GM23338 (cell line): ENCODE measurements around the gene VPS13A. TPM values are rescaled to one million over a fixed set of nuclear protein-coding genes. Genes with fewer than 3 reads are reported as not detected.

Experiments
- ATAC-seq: fragments of 200-7000 bp; cut with Tn5 transposase; 3 replicates; pipeline ENCODE4 v1.9.1; 2020
- DNase-seq: peaks from one replicate; pipeline ENCODE4 v3.0.0-alpha.2; 2015; ENCODE audit warnings: low spot score
- H2AFZ ChIP-seq: fragments of 200-600 bp; sonication (generic); 2 replicates; pipeline ENCODE4 v1.8.0; 2016; ENCODE audit warnings: antibody characterized with exemption, mild to moderate bottlenecking, moderate library complexity
- H3F3A ChIP-seq: fragments of 200-600 bp; sonication (generic); replicated peaks from 2 replicates; pipeline ENCODE4 v1.8.0; 2017; ENCODE audit warnings: antibody characterized with exemption, mixed run types, low read depth
- H3K27ac ChIP-seq: fragments of 200-600 bp; sonication (generic); 2 replicates; pipeline ENCODE4 v1.6.1; 2016; ENCODE audit warnings: low read depth
- H3K27me3 ChIP-seq: fragments of 200-600 bp; sonication (generic); 2 replicates; pipeline ENCODE4 v1.8.0; 2016; ENCODE audit warnings: mild to moderate bottlenecking, mixed run types, moderate library complexity; ENCODE audit not compliant: insufficient read depth
- H3K36me3 ChIP-seq: fragments of 200-600 bp; sonication (generic); 2 replicates; pipeline ENCODE4 v1.8.0; 2016; ENCODE audit warnings: mild to moderate bottlenecking; ENCODE audit not compliant: insufficient read depth
- H3K4me1 ChIP-seq: fragments of 200-600 bp; sonication (generic); 2 replicates; pipeline ENCODE4 v1.8.0; 2016; ENCODE audit warnings: mild to moderate bottlenecking, moderate library complexity; ENCODE audit not compliant: insufficient read depth
- H3K4me2 ChIP-seq: fragments of 200-600 bp; sonication (generic); 2 replicates; pipeline ENCODE4 v1.7.1; 2017; ENCODE audit warnings: mixed run types
- H3K4me3 ChIP-seq: fragments of 200-600 bp; sonication (generic); 2 replicates; pipeline ENCODE4 v1.6.1; 2016; ENCODE audit warnings: mixed run types
- H3K79me2 ChIP-seq: fragments of 200-600 bp; sonication (generic); replicated peaks from 2 replicates; pipeline ENCODE4 v1.8.0; 2017; ENCODE audit warnings: mild to moderate bottlenecking; ENCODE audit not compliant: insufficient read depth
- H3K9me2 ChIP-seq: fragments of 200-600 bp; sonication (generic); 2 replicates; pipeline ENCODE4 v1.8.0; 2017; ENCODE audit not compliant: insufficient read depth
- H4K20me1 ChIP-seq: fragments of 200-600 bp; sonication (generic); replicated peaks from 2 replicates; pipeline ENCODE4 v1.8.0; 2017; ENCODE audit warnings: mild to moderate bottlenecking; ENCODE audit not compliant: insufficient read depth
- H3K27ac Mint-ChIP-seq: 2 replicates; pipeline ENCODE4 v1.8.0; 2020; ENCODE audit warnings: inconsistent platforms, mild to moderate bottlenecking, moderate library complexity, mixed read lengths
- H3K27me3 Mint-ChIP-seq: 3 replicates; pipeline ENCODE4 v1.8.0; 2022; ENCODE audit warnings: low read depth, mild to moderate bottlenecking, moderate library complexity, mixed read lengths, inconsistent platforms; ENCODE audit not compliant: insufficient read depth, poor library complexity
- H3K36me3 Mint-ChIP-seq: 3 replicates; pipeline ENCODE4 v1.8.0; 2021; ENCODE audit warnings: low read depth, mild to moderate bottlenecking, inconsistent platforms, moderate library complexity, mixed read lengths
- H3K4me1 Mint-ChIP-seq: 3 replicates; pipeline ENCODE4 v1.8.0; 2020; ENCODE audit warnings: mild to moderate bottlenecking, inconsistent platforms, mixed read lengths
- H3K4me3 Mint-ChIP-seq: 3 replicates; pipeline ENCODE4 v1.8.0; 2021; ENCODE audit warnings: moderate library complexity, mild to moderate bottlenecking, inconsistent platforms, mixed read lengths
- H3K9me3 Mint-ChIP-seq: 3 replicates; pipeline ENCODE4 v1.8.0; 2020; ENCODE audit warnings: moderate library complexity, mild to moderate bottlenecking, inconsistent platforms, mixed read lengths
- CREB1 ChIP-seq: fragments of 250-450 bp; sonication (Bioruptor Pico); IDR thresholded peaks from 2 replicates; pipeline ENCODE4 v1.5.0; 2020; ENCODE audit warnings: low read depth, mild to moderate bottlenecking, moderate library complexity
- EZH2 ChIP-seq: fragments of 200-600 bp; sonication (generic); IDR thresholded peaks from one replicate; pipeline ENCODE4 v1.8.0; 2017; ENCODE audit warnings: antibody characterized with exemption, mild to moderate bottlenecking, low read depth; ENCODE audit not compliant: unreplicated experiment
- EZH2phosphoT487 ChIP-seq: fragments of 200-600 bp; sonication (generic); IDR thresholded peaks from one replicate; pipeline ENCODE4 v1.8.1; 2018; ENCODE audit warnings: antibody characterized with exemption; ENCODE audit not compliant: unreplicated experiment
- JUNB ChIP-seq: IDR thresholded peaks from one replicate; pipeline ENCODE4 v1.6.1; 2016; ENCODE audit warnings: antibody characterized with exemption; ENCODE audit not compliant: unreplicated experiment
- NANOG ChIP-seq: IDR thresholded peaks from 2 replicates; pipeline ENCODE4 v1.6.1; 2016; ENCODE audit warnings: antibody characterized with exemption, borderline replicate concordance
- POLR2AphosphoS5 ChIP-seq: IDR thresholded peaks from 2 replicates; pipeline ENCODE4 v1.6.1; 2016; ENCODE audit warnings: antibody characterized with exemption, low read depth
- REST ChIP-seq: IDR thresholded peaks from one replicate; pipeline ENCODE4 v1.6.1; 2018; ENCODE audit warnings: antibody characterized with exemption; ENCODE audit not compliant: unreplicated experiment
- ZNF114 ChIP-seq: fragments of 250-450 bp; sonication (Bioruptor Pico); IDR thresholded peaks from 2 replicates; pipeline ENCODE4 v1.5.0; 2020; ENCODE audit warnings: mild to moderate bottlenecking, moderate library complexity
- ZNF462 ChIP-seq: fragments of 250-450 bp; sonication (Bioruptor Pico); IDR thresholded peaks from 2 replicates; pipeline ENCODE4 v1.5.0; 2020; ENCODE audit warnings: mild to moderate bottlenecking, moderate library complexity
- polyA plus RNA-seq: library from polyadenylated mRNA; unstranded; fragments of >200 nt; fragmentation: Nextera tagmentation; extraction: Ambion mirVana; gene quantifications from 2 replicates; pipeline ENCODE4 v1.2.1, GENCODE V29; 2016
- total RNA-seq: library from RNA; depleted of rRNA; stranded (reverse); fragments of >200 nt; shearing (Covaris generic); gene quantifications from 2 replicates; pipeline ENCODE4 v1.2.3, GENCODE V29; 2014
- TF ChIP-seq, protein P1 (sequence below): IDR thresholded peaks from 2 replicates; pipeline ENCODE4 v1.6.1; 2016; ENCODE audit warnings: antibody characterized with exemption
- TF ChIP-seq, protein P2 (sequence below), 2 experiments: fragments of 200-600 bp in 1 of 2; sonication (generic) in 1 of 2; conservative IDR thresholded peaks; 2 replicates each; pipeline versions ENCODE4 v1.5.1 to v1.6.1; 2016 to 2017; ENCODE audit warnings: antibody characterized with exemption in 2 of 2, low read depth in 2 of 2, mild to moderate bottlenecking in 2 of 2, moderate library complexity in 1 of 2

The VPS13A gene
- total and polyA plus RNA-seq, 2 experiments from 2014 or later = 45.9 to 68.1 TPM

GRCh38 chr9:77418226-77418625 is 240.9 kb downstream of the VPS13A start:
- H3K36me3 ChIP-seq = no peaks in the 10 kb centered on the region
- no peak overlapping the region for H3K4me3 ChIP-seq
- H3K79me2 ChIP-seq = no peaks in the 10 kb centered on the region
- H3F3A ChIP-seq = no peaks in the 10 kb centered on the region
- Mint-ChIP-seq H3K9me3 (0 out of 3 replicates have a peak, but pooled peaks cover 3% of the 10 kb centered on the region), H3K36me3 (peaks cover 3% of the 10 kb centered on the region; the same call in 2 of the 3 replicates), H3K27ac (no peak overlapping the region), H3K4me1 (peaks cover 6% of the 10 kb centered on the region; the same call in 1 of the 3 replicates), H3K4me3 (no peak overlapping the region), H3K27me3 (no peaks in the 10 kb centered on the region)
- no peak overlapping the region for H3K4me2 ChIP-seq
- no peak for TF ChIP-seq REST
- no peak for TF ChIP-seq JUNB
- TF ChIP-seq CREB1 = no peak
- TF ChIP-seq, protein P1, sequence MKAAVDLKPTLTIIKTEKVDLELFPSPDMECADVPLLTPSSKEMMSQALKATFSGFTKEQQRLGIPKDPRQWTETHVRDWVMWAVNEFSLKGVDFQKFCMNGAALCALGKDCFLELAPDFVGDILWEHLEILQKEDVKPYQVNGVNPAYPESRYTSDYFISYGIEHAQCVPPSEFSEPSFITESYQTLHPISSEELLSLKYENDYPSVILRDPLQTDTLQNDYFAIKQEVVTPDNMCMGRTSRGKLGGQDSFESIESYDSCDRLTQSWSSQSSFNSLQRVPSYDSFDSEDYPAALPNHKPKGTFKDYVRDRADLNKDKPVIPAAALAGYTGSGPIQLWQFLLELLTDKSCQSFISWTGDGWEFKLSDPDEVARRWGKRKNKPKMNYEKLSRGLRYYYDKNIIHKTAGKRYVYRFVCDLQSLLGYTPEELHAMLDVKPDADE = no peak
- no peak for TF ChIP-seq NANOG
- TF ChIP-seq EZH2 = no peak
- TF ChIP-seq ZNF114 = no peak
- TF ChIP-seq ZNF462 = no peak
- TF ChIP-seq EZH2phosphoT487 = no peak
- TF ChIP-seq, protein P2, sequence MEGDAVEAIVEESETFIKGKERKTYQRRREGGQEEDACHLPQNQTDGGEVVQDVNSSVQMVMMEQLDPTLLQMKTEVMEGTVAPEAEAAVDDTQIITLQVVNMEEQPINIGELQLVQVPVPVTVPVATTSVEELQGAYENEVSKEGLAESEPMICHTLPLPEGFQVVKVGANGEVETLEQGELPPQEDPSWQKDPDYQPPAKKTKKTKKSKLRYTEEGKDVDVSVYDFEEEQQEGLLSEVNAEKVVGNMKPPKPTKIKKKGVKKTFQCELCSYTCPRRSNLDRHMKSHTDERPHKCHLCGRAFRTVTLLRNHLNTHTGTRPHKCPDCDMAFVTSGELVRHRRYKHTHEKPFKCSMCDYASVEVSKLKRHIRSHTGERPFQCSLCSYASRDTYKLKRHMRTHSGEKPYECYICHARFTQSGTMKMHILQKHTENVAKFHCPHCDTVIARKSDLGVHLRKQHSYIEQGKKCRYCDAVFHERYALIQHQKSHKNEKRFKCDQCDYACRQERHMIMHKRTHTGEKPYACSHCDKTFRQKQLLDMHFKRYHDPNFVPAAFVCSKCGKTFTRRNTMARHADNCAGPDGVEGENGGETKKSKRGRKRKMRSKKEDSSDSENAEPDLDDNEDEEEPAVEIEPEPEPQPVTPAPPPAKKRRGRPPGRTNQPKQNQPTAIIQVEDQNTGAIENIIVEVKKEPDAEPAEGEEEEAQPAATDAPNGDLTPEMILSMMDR (conservative IDR thresholded peaks at IDR 0.05; ENCODE audit: low read depth in 2 of 2) = no peak
- no peak for TF ChIP-seq POLR2AphosphoS5
- ATAC-seq (no peak), DNase-seq (no peak)
- no peak overlapping the region for H3K27ac ChIP-seq
- no peaks in the 10 kb centered on the region for H3K4me1 ChIP-seq
- H2AFZ ChIP-seq = no peak overlapping the region
- H4K20me1 ChIP-seq = no peaks in the 10 kb centered on the region
- H3K9me2 ChIP-seq = no peaks in the 10 kb centered on the region
- no peaks in the 10 kb centered on the region for H3K27me3 ChIP-seq
